GM18519 (cell line): ENCODE measurements around the gene REG3G.
"Not testable (repeated sequence)": the region's sequence is repeated elsewhere in the genome, so short reads cannot be mapped to it uniquely, and the experiment has no call there.

Experiments used
- ATAC-seq: cut with Tn5 transposase; IDR thresholded peaks from one replicate; pipeline ENCODE4 v1.9.1; 2021; ENCODE audit warnings: mild to moderate bottlenecking, moderate library complexity; ENCODE audit not compliant: unreplicated experiment, low FRiP score

The REG3G gene

DNA sequence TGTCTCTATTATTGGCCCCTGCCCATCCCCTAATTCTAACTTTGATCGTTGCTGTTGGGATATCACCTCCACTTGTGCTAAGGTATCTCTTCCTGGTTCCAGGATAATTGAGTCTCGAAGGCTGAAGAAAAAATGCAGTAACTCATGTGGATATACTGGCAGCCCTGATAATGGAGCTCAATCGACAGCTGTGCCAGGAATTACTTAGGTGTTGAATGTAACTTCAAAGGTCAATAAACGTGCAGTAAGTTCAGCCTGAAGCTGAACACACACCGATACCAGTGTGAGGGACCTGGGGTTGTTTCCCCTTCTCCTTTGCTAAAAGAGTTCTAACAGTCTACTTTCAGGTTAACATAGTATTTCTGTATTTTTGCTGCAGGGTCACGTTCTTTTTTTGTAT, 11.9 kb upstream of the REG3G start:
- no peak for ATAC-seq

- no peak for ATAC-seq
These were observed 9.2 kb upstream of the REG3G start for GRCh38 chr2:79016342-79016741.

DNA sequence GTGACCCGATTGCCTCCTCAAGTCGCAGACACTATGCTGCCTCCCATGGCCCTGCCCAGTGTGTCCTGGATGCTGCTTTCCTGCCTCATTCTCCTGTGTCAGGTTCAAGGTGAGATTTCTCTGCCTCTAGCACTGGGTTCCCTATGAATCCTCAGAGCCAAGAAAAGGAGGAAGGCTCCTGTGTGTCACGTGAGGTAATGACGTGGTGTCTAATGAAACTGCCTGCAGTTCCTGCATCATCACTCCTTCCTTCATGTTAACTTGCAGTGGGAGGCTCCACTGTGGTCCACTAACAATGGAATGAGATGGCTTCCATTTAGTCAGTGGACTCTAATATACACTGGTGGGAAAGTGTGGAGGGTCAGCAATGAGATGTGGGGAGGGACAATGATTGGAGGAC, 559 bp downstream of the REG3G start:
- ATAC-seq = no peak

DNA sequence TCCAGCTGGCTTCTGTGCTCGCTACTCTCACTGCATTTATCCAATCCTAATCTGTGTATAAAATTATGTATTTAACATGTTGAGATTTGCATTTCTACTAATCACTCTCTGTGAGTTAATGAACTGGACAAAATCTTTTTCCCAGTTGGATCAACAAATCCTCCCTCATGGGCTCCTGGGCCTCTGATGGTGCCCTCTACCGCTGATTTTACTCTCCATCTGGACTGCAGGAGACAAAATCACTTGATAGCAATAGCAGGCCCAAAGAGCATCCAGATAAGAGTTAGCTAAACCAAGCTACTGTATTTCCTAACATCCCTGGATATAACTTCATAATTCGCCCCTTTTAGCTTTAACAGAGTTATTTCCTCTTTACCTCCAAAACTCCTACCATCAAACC, 14.4 kb downstream of the REG3G start:
- ATAC-seq = no peak

GRCh38 chr2:79041032-79041448, 15.5 kb downstream of the REG3G start:
- ATAC-seq = no peak

DNA sequence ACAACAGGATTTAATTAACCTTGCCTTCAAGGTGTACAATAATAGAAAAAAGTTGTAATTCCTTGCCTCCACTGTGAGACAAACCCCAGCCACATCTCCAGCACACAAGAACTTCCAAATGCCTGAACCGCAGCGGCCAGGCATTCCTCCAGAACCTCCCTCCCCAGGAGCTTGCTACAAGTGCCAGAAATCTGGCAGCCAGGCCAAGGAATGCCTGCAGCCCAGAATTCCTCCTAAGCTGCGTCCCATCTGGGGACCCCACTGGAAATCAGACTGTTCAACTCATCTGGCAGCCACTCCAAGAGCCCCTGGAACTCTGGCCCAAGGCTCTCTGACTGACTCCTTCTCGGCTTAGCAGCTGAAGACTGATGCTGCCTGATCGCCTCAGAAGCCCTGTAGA, 28.0 kb downstream of the REG3G start:
- ATAC-seq = not testable (repeated sequence)

DNA sequence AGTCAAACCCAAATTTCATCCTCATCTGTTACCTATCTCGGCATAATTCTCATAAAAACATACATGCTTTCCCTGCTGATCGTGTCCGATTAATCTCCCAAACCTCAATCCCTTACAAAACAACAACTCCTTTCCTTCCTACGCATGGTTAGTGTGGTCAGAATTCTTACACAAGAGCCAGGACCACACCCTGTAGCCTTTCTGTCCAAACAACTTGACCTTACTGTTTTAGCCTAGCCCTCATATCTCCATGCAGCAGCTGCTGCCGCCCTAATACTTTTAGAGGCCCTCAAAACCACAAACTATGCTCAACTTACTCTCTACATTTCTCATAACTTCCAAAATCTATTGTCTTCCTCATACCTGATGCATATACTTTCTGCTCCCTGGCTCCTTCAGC, 29.3 kb downstream of the REG3G start:
- ATAC-seq = not testable (repeated sequence)

- ATAC-seq = no peak
These were observed 39.7 kb downstream of the REG3G start for GRCh38 chr2:79065201-79065600.

- no peak for ATAC-seq
These were observed 45.6 kb downstream of the REG3G start for GRCh38 chr2:79071078-79071477.
